Calu3 (cell line): ENCODE results near the gene SERGEF. TPM values are rescaled to one million over a fixed set of nuclear protein-coding genes. Genes with fewer than 3 reads are reported as not detected.

Experiments used
- BruUV-seq: library from RNA; stranded (reverse); fragments of 400-500 nt; replicated peaks from 2 replicates; lab custom pipeline; 2021; lab: Mats Ljungman, UMichigan
- CTCF ChIA-PET: fragments of 300-600 bp; sonication (Branson Sonifier 250); formaldehyde crosslinking; loops from one replicate; lab custom pipeline; 2022; ENCODE audit warnings: antibody characterized with exemption; lab: Charles Lee
- DNase-seq: peaks from one replicate; pipeline ENCODE4 v3.0.0; 2022
- H3K27ac Mint-ChIP-seq: one replicate; pipeline ENCODE4 v1.8.0; 2022; ENCODE audit warnings: mixed read lengths; ENCODE audit not compliant: unreplicated experiment
- H3K27me3 Mint-ChIP-seq: one replicate; pipeline ENCODE4 v1.8.0; 2022; ENCODE audit warnings: mixed read lengths; ENCODE audit not compliant: unreplicated experiment
- H3K36me3 Mint-ChIP-seq: one replicate; pipeline ENCODE4 v1.8.0; 2022; ENCODE audit warnings: mild to moderate bottlenecking, moderate library complexity, mixed read lengths; ENCODE audit not compliant: insufficient read depth, unreplicated experiment
- H3K4me1 Mint-ChIP-seq: one replicate; pipeline ENCODE4 v1.8.0; 2022; ENCODE audit warnings: mild to moderate bottlenecking, low read depth, mixed read lengths; ENCODE audit not compliant: unreplicated experiment
- H3K4me3 Mint-ChIP-seq: one replicate; pipeline ENCODE4 v1.8.0; 2022; ENCODE audit warnings: mild to moderate bottlenecking, low read depth, moderate library complexity, mixed read lengths; ENCODE audit not compliant: unreplicated experiment
- H3K9me3 Mint-ChIP-seq: one replicate; pipeline ENCODE4 v1.8.0; 2022; ENCODE audit warnings: low read depth, mixed read lengths; ENCODE audit not compliant: unreplicated experiment
- intact Hi-C: fragments of 100-400 bp; cut with micrococcal nuclease; formaldehyde crosslinking; loops from one replicate; pipeline ENCODE4 v1.10.0; 2022; ENCODE audit not compliant: unreplicated experiment
- total RNA-seq: library from RNA; stranded (reverse); gene quantifications from 2 replicates; pipeline ENCODE4 v1.2.3, GENCODE V29; 2022
- TF ChIP-seq, protein P1 (sequence below): fragments of 200-600 bp; IDR thresholded peaks from one replicate; pipeline ENCODE4 v1.8.0; 2022; ENCODE audit warnings: antibody characterized with exemption; ENCODE audit not compliant: unreplicated experiment

Gene SERGEF
- total RNA-seq, 1 experiment from 2014 or later, result 28.1 TPM

DNA sequence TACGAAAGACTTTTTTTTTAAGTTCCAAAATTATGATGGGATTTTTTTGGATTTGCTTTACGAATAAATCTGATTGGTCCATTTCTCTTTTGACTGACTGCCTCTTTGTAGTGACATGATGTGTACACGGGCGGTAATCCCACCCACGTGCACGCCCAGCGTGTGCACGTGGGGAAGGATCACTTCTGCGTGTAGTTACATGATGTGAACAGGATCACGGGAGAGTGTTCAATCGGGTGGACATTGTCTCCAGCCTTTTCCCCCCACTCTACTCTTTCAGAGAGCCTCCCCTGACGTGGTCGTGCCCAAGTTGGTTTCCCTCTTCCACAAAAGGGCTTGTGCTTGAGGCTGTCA, 235.1 kb downstream of the SERGEF start:
- Mint-ChIP-seq H3K4me3 (no peak overlapping the region), H3K4me1 (no peaks in the 10 kb centered on the region), H3K27ac (no peak overlapping the region), H3K36me3 (peaks cover 4% of the 10 kb centered on the region), H3K27me3 (peaks cover 100% of the 10 kb centered on the region), H3K9me3 (no peaks in the 10 kb centered on the region)
- BruUV-seq, result no TSS peak
- TF ChIP-seq, protein P1, sequence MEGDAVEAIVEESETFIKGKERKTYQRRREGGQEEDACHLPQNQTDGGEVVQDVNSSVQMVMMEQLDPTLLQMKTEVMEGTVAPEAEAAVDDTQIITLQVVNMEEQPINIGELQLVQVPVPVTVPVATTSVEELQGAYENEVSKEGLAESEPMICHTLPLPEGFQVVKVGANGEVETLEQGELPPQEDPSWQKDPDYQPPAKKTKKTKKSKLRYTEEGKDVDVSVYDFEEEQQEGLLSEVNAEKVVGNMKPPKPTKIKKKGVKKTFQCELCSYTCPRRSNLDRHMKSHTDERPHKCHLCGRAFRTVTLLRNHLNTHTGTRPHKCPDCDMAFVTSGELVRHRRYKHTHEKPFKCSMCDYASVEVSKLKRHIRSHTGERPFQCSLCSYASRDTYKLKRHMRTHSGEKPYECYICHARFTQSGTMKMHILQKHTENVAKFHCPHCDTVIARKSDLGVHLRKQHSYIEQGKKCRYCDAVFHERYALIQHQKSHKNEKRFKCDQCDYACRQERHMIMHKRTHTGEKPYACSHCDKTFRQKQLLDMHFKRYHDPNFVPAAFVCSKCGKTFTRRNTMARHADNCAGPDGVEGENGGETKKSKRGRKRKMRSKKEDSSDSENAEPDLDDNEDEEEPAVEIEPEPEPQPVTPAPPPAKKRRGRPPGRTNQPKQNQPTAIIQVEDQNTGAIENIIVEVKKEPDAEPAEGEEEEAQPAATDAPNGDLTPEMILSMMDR, result no peak
- no peak for DNase-seq
- CTCF ChIA-PET, result no interaction called here
- intact Hi-C loops, result no loop called here

DNA sequence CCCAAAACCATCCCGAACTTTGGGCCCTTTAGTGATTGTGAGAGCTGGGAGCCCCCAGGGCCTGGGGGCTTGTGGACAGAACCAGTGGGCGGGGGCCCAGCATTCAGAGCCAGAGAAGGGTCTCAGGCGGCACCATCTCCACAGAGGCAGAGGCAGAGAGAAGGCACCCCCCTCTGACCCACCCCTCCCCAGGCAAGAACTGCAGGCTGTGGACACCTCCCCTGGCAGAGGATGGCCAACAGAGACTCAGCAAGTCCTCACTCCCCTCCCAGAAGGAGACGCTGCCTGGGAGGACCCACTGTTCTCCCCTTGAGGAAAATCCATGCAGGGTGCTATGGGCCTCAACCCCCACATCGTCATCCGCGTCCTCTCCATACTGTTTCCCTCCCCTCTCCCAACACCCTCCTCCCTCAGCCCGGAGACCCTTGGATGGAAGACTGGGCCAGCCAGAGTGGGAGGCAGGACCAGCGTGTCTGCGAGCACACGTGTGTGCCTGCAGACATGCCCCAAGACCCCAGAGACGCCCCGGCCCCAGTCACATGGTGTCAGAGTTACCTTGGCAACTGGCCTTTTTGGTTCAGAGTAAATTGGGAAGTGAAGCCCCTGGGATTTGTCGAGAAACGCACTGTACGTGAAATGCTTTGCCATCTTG, 235.6 kb downstream of the SERGEF start:
- CTCF ChIA-PET, result interaction anchor here (1.0 kb wide), 1 partner anchor 8 kb away, joined by 10 read pairs; no protein-coding TSS in a partner anchor
- H3K4me1 Mint-ChIP-seq, result no peaks in the 10 kb centered on the region
- H3K27me3 Mint-ChIP-seq, result peaks cover 98% of the 10 kb centered on the region
- no peak overlapping the region for H3K4me3 Mint-ChIP-seq
- H3K9me3 Mint-ChIP-seq, result no peaks in the 10 kb centered on the region
- intact Hi-C loops, result no loop called here
- no peak overlapping the region for H3K27ac Mint-ChIP-seq
- peaks cover 4% of the 10 kb centered on the region for H3K36me3 Mint-ChIP-seq
- no peak for DNase-seq
- no TSS peak for BruUV-seq
- TF ChIP-seq, protein P1, result no peak

- Mint-ChIP-seq H3K4me1 (no peaks in the 10 kb centered on the region), H3K36me3 (peaks cover 4% of the 10 kb centered on the region), H3K27me3 (peaks cover 98% of the 10 kb centered on the region), H3K9me3 (no peaks in the 10 kb centered on the region), H3K4me3 (no peak overlapping the region), H3K27ac (no peak overlapping the region)
- intact Hi-C loops, result no loop called here
- DNase-seq, result no peak
- TF ChIP-seq, protein P1, result no peak
- no TSS peak for BruUV-seq
- CTCF ChIA-PET, result interaction anchor here (0.7 to 1.0 kb wide), 2 partner anchors 9 to 327 kb away, joined by 3 to 10 read pairs; no protein-coding TSS in a partner anchor
Observed at GRCh38 chr11:17776212-17776875, 236.5 kb downstream of the SERGEF start.

GRCh38 chr11:17775507-17776211, 237.2 kb downstream of the SERGEF start:
- no TSS peak for BruUV-seq
- H3K36me3 Mint-ChIP-seq, result peaks cover 4% of the 10 kb centered on the region

More at GRCh38 chr11:17775507-17776211, 237.2 kb downstream of the SERGEF start:
- CTCF ChIA-PET, result interaction anchor here (0.7 kb wide), 1 partner anchor 326 kb away, joined by 3 read pairs; no protein-coding TSS in a partner anchor
- TF ChIP-seq, protein P1, result no peak
- H3K27ac Mint-ChIP-seq, result no peak overlapping the region
- no peak for DNase-seq
- H3K27me3 Mint-ChIP-seq, result peaks cover 98% of the 10 kb centered on the region
- intact Hi-C loops, result no loop called here
- H3K9me3 Mint-ChIP-seq, result no peaks in the 10 kb centered on the region
- no peaks in the 10 kb centered on the region for H3K4me1 Mint-ChIP-seq
- no peak overlapping the region for H3K4me3 Mint-ChIP-seq
